ENCODE measurements around the gene PRR20G.
"Not testable (repeated sequence)": the region's sequence is repeated elsewhere in the genome, so short reads cannot be mapped to it uniquely, and the experiment has no call there.

Gene PRR20G

GRCh38 chr3:127287840-127288239 lies at the start of gene PRR20G:
Gene PRR20G (minus strand): TSS chr3:127288046. CDS start chr3:127287365, 681 bp downstream.
- DNase-seq, result no peak

- no peak for DNase-seq
Measured at GRCh38 chr3:127337001-127337400, 49.2 kb upstream of the PRR20G start.

- DNase-seq, result no peak
Measured at GRCh38 chr3:127336101-127336500, 48.3 kb upstream of the PRR20G start.

GRCh38 chr3:127330385-127330784 lies 42.5 kb upstream of the PRR20G start:
- DNase-seq, result no peak

- DNase-seq, result no peak
Measured at GRCh38 chr3:127329631-127330285, 41.9 kb upstream of the PRR20G start.

GRCh38 chr3:127328421-127328820 lies 40.6 kb upstream of the PRR20G start:
- no peak for DNase-seq

GRCh38 chr3:127326341-127326740 lies 38.5 kb upstream of the PRR20G start:
- DNase-seq, result no peak

- DNase-seq, result no peak
Measured at GRCh38 chr3:127325629-127325961, 37.7 kb upstream of the PRR20G start.

- no peak for DNase-seq
Measured at GRCh38 chr3:127324913-127325628, 37.2 kb upstream of the PRR20G start.

- DNase-seq, result no peak
Measured at GRCh38 chr3:127324076-127324475, 36.2 kb upstream of the PRR20G start.

GRCh38 chr3:127323581-127323980 lies 35.7 kb upstream of the PRR20G start:
- no peak for DNase-seq

GRCh38 chr3:127321371-127321770 lies 33.5 kb upstream of the PRR20G start:
- no peak for DNase-seq

- DNase-seq, result no peak
Measured at GRCh38 chr3:127320529-127321121, 32.8 kb upstream of the PRR20G start.

- DNase-seq, result no peak
Measured at GRCh38 chr3:127316685-127317084, 28.8 kb upstream of the PRR20G start.

- no peak for DNase-seq
Measured at GRCh38 chr3:127312818-127313217, 25.0 kb upstream of the PRR20G start.

GRCh38 chr3:127308821-127309220 lies 21.0 kb upstream of the PRR20G start:
- not testable (repeated sequence) for DNase-seq

GRCh38 chr3:127307916-127308315 lies 20.1 kb upstream of the PRR20G start:
- no peak for DNase-seq

- DNase-seq, result no peak
Measured at GRCh38 chr3:127307112-127307835, 19.4 kb upstream of the PRR20G start.

GRCh38 chr3:127306361-127307111 lies 18.7 kb upstream of the PRR20G start:
- no peak for DNase-seq

- no peak for DNase-seq
Measured at GRCh38 chr3:127305499-127306060, 17.7 kb upstream of the PRR20G start.

GRCh38 chr3:127304121-127304744 lies 16.4 kb upstream of the PRR20G start:
- DNase-seq, result no peak

- no peak for DNase-seq
Measured at GRCh38 chr3:127299276-127299675, 11.4 kb upstream of the PRR20G start.

All from stimulated activated naive CD4-positive, alpha-beta T cell (primary cell).